ENCODE data around the gene PDS5A.
"Not testable (repeated sequence)": the region's sequence is repeated elsewhere in the genome, so short reads cannot be mapped to it uniquely, and the experiment has no call there.

PDS5A gene

GRCh38 chr4:39893693-39894072, 84.0 kb downstream of the PDS5A start:
- no peak for DNase-seq

- DNase-seq: no peak
Observed at GRCh38 chr4:39892988-39893692, 84.6 kb downstream of the PDS5A start.

- no peak for DNase-seq
Observed at GRCh38 chr4:39889226-39889625, 88.5 kb downstream of the PDS5A start.

GRCh38 chr4:39888541-39888940, 89.2 kb downstream of the PDS5A start:
- DNase-seq: no peak

DNA sequence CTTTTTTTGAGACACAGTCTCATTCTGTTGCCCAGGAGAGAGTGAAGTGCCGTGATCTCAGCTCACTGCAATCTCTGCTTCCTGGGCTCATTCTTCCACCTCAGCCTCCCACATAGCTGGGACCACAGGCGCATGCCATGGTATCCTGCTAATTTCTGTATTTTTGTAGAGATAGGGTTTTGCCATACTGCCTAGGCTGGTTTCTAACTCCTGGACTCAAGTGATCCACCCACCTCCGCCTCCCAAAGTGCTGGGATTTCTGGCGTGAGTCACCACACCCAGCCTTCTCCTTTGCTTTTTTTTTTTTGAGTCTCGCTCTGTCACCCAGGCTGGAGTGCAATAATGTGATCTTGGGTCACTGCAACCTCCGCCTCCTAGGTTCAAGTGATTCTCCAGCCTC, 94.1 kb downstream of the PDS5A start:
- DNase-seq: no peak

- DNase-seq: no peak
Observed at GRCh38 chr4:39881789-39882188, 95.9 kb downstream of the PDS5A start.

GRCh38 chr4:39877971-39878370, 99.7 kb downstream of the PDS5A start:
- DNase-seq: no peak

- DNase-seq: no peak
Observed at GRCh38 chr4:39873823-39874222, 103.9 kb downstream of the PDS5A start.

GRCh38 chr4:39865280-39865679, 112.4 kb downstream of the PDS5A start:
- no peak for DNase-seq

DNA sequence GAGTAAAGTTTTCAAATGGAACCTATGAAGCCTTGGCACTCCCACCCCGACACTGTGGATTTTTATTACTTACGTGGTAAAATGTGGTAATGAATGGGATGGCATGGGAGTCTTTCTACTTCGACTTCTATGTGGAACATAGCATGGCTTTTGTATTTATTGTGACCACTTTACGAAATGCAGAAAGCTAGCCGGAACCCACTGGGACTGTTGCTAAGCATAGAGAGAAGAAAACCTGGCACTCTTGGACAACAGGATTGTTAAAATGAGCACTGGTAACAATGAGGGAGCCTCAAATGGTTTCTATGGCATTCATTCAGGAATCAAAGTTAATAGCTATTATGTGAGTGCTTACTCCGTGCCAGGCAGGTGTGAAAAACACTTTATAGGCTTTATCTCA, 113.3 kb downstream of the PDS5A start:
- DNase-seq: no peak

GRCh38 chr4:39860804-39861203, 116.9 kb downstream of the PDS5A start:
- no peak for DNase-seq

DNA sequence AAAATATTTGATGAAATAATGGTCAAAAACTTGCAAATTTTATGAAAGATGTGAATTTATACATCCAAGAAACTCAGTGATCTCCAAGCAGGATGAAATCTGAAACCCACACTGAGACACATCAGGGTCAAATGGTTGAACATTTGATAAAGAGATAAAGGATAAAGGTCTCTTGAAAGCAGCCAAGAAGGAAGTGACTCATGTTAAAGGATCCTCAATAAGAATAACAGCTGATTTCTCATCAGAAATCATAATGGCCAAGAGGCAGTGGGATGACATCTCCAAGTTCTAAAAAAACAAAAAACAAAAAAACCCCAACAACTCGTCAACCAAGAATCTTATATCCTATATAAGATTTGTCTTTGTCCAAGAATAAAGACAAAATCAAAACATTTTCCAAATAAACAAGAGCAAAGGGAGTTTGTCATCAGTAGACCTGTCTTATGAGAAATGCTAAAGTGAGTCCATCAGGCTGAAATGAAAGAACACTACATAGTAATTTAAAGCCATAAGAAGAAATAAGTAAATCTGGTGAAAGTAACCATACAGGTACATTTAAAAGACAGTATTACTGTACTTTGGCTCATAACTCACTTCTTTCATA, 121.7 kb downstream of the PDS5A start:
- DNase-seq: no peak

GRCh38 chr4:39852636-39853035, 125.1 kb downstream of the PDS5A start:
- DNase-seq: no peak

DNA sequence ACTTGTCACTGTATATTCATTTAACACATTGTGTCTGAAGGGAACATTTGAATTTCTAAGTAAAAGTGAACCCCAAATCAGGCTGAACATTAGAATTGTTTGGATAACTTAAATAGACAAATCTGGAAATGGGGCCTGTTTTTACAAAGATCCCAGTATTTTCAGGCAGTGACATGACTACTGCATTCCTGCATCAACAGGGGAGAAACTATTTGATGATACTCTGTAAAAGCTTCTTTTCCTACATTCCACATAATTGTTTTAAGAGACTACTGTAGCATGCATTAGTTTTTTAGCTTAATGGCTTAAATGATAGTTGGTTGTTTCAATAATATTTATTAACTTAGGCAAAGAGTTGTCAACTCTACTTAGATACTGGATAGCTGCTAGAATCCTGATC, 127.0 kb downstream of the PDS5A start:
- DNase-seq: no peak

DNA sequence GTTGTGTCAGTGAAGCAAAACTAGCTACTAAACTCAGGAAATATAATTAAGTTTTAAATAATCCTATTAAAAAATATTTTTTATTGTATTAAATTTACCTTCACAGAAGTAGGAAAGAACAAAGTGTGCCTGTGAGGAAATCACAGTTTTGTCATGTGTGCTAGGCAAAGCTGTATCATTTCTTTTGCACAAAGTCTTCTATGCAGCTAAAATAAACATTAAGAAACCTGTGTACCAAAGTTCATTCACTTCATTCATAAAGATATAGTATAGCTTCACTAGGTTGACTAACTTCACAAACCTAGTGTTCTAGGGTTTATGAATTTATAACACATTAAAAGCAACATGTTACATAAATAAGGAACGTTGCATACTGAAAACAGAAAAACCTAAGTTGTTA, 131.0 kb downstream of the PDS5A start:
- no peak for DNase-seq

DNA sequence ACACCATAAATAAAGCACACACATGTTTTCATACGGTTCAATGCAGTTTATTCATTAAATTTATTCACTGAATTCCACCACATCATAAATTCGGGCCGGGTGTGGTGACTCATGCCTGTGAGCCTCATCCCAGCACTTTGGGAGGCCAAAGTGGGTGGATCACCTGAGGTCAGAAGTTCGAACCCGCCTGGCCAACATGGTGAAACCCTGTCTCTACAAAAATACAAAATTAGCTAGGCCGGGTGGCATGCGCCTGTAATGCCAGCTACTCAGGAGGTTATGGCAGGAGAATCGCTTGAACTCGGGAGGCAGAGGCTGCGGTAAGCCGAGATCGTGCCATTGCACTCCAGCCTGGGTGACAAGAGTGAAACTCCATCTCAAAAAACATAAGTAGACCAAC, 131.6 kb downstream of the PDS5A start:
- no peak for DNase-seq

GRCh38 chr4:39841894-39842293, 135.8 kb downstream of the PDS5A start:
- DNase-seq: no peak

- DNase-seq: not testable (repeated sequence)
Observed at GRCh38 chr4:39840516-39840915, 137.2 kb downstream of the PDS5A start.

DNA sequence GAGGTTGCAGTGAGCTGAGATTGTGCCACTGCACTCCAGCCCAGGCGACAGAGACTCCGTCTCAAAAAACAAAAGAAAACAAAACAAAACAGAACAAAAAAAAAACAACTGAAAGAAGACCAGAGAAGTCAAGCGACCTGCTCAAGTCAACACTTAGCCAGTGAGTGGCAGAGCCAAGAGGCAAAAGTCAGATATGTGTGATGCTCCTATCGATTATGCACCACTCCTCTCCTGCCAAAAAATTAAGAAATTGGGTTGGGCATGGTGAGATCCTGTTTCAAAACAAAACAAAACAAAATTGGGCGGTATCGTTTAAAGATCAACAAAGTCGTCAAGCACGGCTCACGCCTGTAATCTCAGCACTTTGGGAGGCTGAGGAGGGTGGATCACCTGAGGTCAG, 137.7 kb downstream of the PDS5A start:
- DNase-seq: no peak

GRCh38 chr4:39838431-39838830, 139.3 kb downstream of the PDS5A start:
- DNase-seq: not testable (repeated sequence)

- no peak for DNase-seq
Observed at GRCh38 chr4:39834269-39834668, 143.4 kb downstream of the PDS5A start.

- DNase-seq: no peak
Observed at GRCh38 chr4:39825741-39826231, 151.9 kb downstream of the PDS5A start.

DNA sequence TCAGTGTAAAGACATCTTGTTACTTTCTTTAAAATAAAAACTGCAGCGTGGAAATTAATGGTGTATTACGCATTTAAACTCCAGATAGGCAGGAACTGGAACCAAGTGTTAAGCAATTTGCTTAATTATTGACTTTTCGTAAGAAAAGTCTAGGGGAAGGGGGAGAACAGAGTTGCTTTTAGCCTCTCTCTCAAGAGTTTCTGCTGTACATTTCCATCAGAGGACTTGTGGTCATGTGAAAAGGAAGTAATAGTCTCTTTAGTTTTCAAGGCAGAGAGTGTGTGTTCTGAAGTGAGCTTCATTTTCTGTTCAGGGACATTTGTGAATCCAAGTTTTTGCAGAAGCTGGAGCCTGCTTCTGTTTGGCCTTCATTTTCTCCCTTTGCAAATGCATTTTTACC, 152.6 kb downstream of the PDS5A start:
- DNase-seq: no peak

DNA sequence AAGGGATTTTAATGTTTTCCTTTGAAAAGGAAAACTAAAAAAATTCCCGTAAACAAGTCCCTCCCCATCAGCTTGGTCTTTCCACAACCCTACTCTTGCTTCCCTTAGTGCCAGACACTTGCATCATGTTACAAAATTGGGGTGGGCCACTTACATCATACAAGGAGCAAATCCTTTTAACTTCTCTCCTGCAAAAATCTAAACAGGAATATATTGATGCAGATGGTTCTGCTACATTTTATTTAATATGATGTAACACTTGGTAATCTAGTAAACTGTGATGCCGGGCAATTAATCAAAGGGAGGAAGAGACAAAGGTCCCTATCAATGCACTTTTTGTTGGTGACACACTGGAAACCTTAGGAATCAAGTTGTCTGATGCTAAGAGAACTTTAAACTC, 154.5 kb downstream of the PDS5A start:
- DNase-seq: no peak

GRCh38 chr4:39822662-39823061, 155.0 kb downstream of the PDS5A start:
- no peak for DNase-seq

All from activated naive CD4-positive, alpha-beta T cell treated with Interleukin-2 at 50 U/mL for 16 hours (primary cell).